ENCODE data around the gene PHF19.

The PHF19 gene

DNA sequence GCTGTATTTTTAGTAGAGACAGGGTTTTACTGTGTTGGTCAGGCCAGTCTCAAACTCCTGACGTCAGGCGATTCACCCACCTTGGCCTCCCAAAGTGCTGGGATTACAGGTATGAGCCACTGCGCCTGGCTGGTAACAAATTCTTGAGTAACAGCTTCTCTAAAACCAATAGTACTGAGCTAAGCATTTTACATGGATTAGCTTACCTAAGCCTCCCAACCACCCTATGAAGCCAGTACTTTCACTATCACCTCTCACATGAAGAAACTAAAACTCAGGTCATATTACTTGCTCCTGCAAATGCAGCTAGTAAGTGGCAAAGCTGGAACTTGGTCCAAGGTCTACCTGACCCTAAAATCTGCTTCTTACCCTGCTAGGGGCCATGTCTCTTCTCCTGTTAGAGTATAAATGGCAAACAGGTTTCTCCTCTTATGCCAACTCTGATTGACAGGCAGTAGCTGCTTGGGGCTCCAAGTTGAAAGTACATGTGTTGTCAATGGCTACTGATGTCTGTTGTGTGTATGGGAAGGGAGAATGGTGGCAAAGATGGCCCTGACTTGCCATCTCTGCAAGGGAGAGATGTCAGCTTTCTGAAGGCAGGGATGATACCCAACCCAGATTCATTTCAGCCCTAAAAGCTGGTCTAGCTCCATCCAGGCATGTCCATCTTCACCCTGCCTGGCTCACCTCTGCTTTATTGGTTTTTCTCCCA lies 4.0 kb downstream of the PHF19 start:
- no peak for DNase-seq (ENCODE audit: low read depth)

DNA sequence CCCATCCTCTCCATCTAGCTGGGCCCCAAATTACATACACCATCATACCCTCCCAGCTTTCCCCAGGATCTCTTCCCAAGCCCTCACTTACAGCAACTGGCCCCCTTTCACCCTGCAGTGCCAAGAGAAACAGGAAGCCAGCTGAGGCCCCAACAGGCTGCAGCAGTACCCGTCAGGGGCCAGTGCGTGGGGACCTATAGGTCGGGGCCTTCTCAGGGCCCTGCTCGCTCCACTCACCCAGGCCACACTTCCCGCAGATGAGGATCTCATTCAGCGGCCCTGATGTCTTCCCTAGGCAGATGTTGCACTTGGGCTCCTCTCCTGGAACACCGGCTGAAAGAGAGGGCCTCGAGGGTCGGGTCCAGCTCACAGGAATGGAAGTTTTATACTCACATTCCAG lies 6.8 kb downstream of the PHF19 start:
- no peak for DNase-seq (ENCODE audit: low read depth)

GRCh38 chr9:120869726-120870125 lies 7.3 kb downstream of the PHF19 start:
- DNase-seq (ENCODE audit: low read depth): no peak

DNA sequence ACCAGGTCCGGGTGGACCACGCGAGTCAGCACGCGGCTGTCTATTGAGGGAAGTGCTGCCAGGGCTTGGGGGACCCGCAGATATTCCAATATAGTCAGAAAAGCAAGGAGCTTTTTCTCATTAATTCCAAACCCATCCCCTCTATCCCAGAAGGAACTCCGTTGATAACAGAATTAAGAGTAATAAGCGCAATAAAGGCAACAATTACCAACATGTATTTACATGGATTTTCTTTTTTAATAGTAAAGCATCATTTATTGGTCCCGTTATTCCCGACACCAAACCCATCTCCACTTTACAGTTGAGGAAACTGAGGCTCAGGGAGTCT lies 7.7 kb downstream of the PHF19 start:
- no peak for DNase-seq (ENCODE audit: low read depth)

- DNase-seq (ENCODE audit: low read depth): peak; percentile 82
These were observed 8.2 kb downstream of the PHF19 start for GRCh38 chr9:120868676-120869359.

- peak; percentile 42 for DNase-seq (ENCODE audit: low read depth)
These were observed 8.7 kb downstream of the PHF19 start for GRCh38 chr9:120868339-120868675.

DNA sequence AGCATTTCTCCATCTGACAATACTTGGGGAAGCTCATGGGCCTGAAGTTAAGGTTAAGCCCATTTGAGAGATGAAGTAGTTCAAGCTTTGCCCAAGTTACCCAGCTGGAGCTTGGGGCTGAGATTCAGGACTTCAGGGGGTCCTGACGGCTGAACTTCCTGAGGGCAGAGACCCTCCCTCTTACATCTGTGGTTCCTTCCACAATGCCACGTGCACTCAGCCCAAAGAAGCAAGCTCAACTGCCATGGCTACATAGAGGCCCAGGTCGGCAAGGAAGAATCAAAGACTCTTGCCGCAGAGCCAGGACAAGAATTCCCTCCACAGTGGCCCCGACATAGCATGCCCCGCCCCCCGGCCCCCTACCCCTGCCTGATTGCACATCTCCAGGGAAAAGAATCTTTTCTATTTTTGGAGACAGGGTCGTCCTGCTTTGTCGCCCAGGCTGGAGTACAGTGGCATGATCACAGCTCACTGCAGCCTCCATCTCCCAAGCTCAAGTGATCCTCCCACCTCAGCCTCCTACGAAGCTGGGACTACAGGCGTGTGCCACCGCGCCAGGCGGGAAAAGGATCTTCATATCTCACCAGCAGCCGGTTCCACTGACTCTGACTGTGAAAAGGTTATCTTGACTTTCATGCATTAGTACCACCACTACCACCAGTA lies 9.2 kb downstream of the PHF19 start:
- no peak for DNase-seq (ENCODE audit: low read depth)

DNA sequence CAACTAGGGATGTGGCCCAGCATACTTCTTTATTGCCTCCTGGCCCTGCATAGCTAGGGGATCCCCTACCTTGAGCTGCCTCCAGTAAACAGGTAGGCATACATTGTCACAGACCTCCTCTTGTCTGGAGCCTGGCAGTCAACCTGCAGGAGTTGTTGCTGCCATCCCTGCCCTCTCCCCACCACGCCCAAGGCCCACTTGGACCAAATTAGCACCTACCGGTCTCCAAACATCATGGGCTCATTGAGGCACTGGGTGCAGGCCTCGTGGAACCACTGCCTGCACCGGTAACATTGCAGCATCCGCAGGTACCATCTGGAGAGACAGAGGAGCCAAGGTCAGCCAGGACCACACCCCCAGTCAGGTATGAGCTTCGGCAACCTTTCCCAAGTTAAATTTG lies 10.3 kb downstream of the PHF19 start:
- DNase-seq (ENCODE audit: low read depth): no peak

GRCh38 chr9:120865809-120866208 lies 11.2 kb downstream of the PHF19 start:
- DNase-seq (ENCODE audit: low read depth): no peak

GRCh38 chr9:120865176-120865575 lies 11.8 kb downstream of the PHF19 start:
- no peak for DNase-seq (ENCODE audit: low read depth)

- no peak for DNase-seq (ENCODE audit: low read depth)
These were observed 12.3 kb downstream of the PHF19 start for GRCh38 chr9:120864719-120865118.

DNA sequence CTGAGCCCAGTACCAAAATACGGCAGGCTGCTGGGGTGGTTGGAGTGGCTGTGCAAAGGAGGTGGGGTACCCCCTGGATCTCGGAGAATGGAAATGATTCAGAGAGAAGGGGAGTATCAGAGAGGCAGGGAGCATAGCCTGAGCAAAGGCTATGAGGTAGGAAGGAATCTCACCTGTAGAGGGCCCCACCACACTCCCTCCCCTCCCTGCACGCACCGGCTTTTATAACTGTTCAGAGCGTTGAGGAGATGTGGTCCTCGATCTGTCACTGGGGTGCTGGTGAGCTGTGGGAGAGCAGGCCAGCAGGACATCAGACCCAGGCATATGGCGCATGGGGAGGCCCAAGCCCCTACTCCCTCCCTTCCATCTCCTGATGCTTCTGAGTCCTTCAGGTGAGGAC lies 13.2 kb downstream of the PHF19 start:
- DNase-seq (ENCODE audit: low read depth): no peak

GRCh38 chr9:120862452-120862851 lies 14.5 kb downstream of the PHF19 start:
- no peak for DNase-seq (ENCODE audit: low read depth)

GRCh38 chr9:120861935-120862334 lies 15.1 kb downstream of the PHF19 start:
- DNase-seq (ENCODE audit: low read depth): no peak

- no peak for DNase-seq (ENCODE audit: low read depth)
These were observed 16.9 kb downstream of the PHF19 start for GRCh38 chr9:120860083-120860482.

GRCh38 chr9:120859361-120859760 lies 17.6 kb downstream of the PHF19 start:
- no peak for DNase-seq (ENCODE audit: low read depth)

DNA sequence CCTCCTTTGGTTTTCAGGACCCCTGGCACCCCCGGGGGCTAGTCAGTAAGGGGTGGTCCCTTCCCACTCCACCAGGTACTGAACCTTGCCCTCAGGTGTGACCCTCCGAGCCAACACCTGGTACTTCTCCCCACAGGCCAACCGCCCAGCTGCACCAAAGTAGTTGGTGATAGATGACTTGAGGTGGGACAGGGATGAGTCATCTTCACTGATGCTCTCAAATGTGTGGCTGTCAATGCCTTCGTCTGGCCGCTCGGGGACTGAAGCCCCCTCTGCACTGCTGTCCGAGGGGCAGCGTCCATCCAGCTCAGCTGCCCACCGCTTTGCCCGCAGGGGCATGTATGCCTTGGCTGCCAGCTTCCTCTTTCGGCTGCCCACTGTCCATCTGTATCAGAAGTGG lies 19.1 kb downstream of the PHF19 start:
- DNase-seq (ENCODE audit: low read depth): no peak

DNA sequence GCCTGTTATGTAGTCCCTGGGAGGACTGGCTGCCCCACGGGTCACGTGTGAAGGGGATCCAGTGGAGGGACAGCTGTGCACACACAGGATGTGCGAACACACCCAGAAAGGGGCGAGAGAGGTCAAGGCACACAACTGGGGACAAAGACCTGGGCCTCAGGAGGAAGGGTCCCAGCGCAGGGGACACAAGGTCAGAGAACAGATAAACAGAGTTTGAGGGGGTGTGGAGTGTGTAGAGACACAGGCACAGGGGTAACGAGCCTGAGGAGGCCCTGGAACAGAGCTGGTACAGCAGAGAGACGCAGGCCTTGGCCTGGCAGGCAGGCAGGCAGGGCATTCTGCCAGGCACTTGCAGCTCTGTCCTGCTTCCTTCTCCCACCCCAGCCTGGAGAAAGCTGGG lies 19.5 kb downstream of the PHF19 start:
- DNase-seq (ENCODE audit: low read depth): no peak

DNA sequence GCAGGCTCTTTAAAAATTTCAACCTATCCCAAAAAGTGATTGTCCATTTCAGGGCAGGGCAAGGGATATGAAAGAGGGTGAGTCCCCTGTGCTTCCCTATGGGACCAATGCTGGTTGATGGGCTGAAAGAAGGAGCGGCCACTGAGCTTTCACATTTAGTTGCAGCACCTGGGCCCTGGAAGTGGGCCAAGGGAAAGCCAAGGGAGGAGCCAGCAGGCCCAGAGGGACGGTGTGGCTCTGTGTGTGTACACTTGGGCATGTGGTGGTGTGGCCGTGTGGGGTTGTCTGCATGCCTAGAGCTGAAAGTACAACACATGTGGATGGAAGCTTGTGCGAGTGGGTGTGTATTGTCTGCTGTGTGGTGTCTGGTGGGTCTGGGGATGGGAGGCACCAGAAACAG lies 20.3 kb downstream of the PHF19 start:
- no peak for DNase-seq (ENCODE audit: low read depth)

DNA sequence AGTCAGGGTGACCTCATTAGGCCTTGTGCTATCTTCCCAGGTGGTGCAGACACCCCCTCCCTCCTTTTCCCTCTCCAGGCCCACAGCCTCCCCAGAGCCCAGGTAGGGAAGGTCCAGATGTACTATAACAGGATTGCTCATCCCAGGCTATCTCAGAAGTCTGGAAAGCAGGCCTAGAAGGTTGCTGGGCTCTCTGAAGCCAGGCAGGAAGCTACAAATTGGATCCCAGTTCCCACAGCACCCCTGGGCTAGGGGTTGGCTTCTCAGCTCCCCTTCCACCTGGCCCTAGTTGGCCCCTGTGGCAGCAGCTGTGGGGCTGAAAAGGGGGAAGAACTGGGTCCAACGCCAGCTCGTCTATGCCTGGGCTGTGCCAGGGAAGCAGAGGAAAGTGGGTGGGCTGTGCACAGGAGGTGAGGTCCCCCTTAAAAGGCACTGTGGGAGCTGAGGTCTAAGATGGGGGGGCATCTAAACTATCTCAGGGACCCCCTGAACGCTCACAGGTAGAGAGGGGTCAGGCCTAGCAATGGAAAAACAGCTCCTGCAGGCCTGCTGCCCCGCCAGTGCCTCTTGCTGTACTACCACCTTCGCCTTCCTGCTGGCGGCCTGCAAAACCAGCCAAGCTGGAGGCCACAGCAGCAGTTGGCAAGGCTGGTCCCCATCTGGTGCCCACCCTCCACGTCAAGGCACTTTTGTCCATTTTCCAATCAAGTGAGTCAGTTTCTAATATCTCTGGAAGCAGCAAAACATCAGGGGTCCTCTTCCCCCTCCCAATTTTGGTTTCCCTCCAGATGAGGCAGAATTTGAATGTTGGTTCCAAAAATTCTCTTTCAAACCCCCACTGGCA lies 20.9 kb downstream of the PHF19 start:
- DNase-seq (ENCODE audit: low read depth): no peak

GRCh38 chr9:120854596-120855327 lies 22.2 kb downstream of the PHF19 start:
- no peak for DNase-seq (ENCODE audit: low read depth)

DNA sequence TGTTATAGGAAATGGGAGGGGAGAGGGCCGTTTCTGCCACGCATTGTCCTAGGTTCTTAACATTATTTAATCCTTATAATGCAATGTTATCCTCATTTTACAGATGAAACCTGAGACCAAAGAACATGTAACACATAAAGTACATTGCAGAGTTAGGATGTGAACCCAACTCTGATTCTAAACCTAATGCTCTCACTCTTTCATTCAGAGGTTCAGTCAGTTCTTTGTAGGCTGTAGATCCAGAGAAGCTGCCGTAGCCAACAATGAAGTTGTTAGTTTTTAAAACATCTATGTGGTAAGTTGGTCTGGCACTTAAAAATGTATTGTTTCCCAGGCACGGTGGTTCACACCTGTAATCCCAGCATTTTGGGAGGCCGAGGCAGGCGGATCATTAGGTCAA lies 23.8 kb downstream of the PHF19 start:
- no peak for DNase-seq (ENCODE audit: low read depth)

All from stromal cell of bone marrow (primary cell).